Karpas-422 (cell line): ENCODE results near the gene INKA2. TPM values are rescaled to one million over a fixed set of nuclear protein-coding genes. Genes with fewer than 3 reads are reported as not detected.

Source experiments
- DNase-seq: peaks from one replicate; pipeline ENCODE4 v3.0.0-alpha.2; 2015
- H2AFZ ChIP-seq: fragments of 200-600 bp; sonication (generic); 2 replicates; pipeline ENCODE4 v1.6.1; 2014; ENCODE audit warnings: antibody characterized with exemption, low read length, mixed read lengths
- H3K27ac ChIP-seq: fragments of 200-600 bp; sonication (generic); 2 replicates; pipeline ENCODE4 v1.5.1; 2014; ENCODE audit warnings: mild to moderate bottlenecking, low read length, moderate library complexity
- H3K27me3 ChIP-seq: fragments of 200-600 bp; sonication (generic); 2 replicates; pipeline ENCODE4 v1.6.1; 2014; ENCODE audit warnings: low read length, mixed read lengths
- H3K36me3 ChIP-seq: fragments of 200-600 bp; sonication (generic); 2 replicates; pipeline ENCODE4 v1.6.1; 2014; ENCODE audit warnings: low read length, mixed read lengths; ENCODE audit not compliant: insufficient read depth
- H3K4me1 ChIP-seq: fragments of 200-600 bp; sonication (generic); 2 replicates; pipeline ENCODE4 v1.6.1; 2014; ENCODE audit warnings: mild to moderate bottlenecking, low read length, mixed read lengths
- H3K4me2 ChIP-seq: fragments of 200-600 bp; sonication (generic); 2 replicates; pipeline ENCODE4 v1.6.1; 2014; ENCODE audit warnings: low read length, low read depth, mild to moderate bottlenecking; ENCODE audit not compliant: poor library complexity, severe bottlenecking
- H3K4me3 ChIP-seq: fragments of 200-600 bp; sonication (generic); 2 replicates; pipeline ENCODE4 v1.5.1; 2014; ENCODE audit warnings: mild to moderate bottlenecking, antibody characterized with exemption, low read length, mixed read lengths
- H3K79me2 ChIP-seq: fragments of 200-600 bp; sonication (generic); 2 replicates; pipeline ENCODE4 v1.6.1; 2014; ENCODE audit warnings: mild to moderate bottlenecking, low read length, mixed read lengths
- H3K9ac ChIP-seq: fragments of 200-600 bp; sonication (generic); 2 replicates; pipeline ENCODE4 v1.6.0; 2014; ENCODE audit warnings: low read length
- H3K9me2 ChIP-seq: fragments of 200-600 bp; sonication (generic), shearing (Covaris generic); replicated peaks from 2 replicates; pipeline ENCODE4 v1.6.0; 2014; ENCODE audit warnings: mild to moderate bottlenecking, low read length, moderate library complexity; ENCODE audit not compliant: insufficient read depth
- H3K9me3 ChIP-seq: fragments of 300-700, 200-600 bp; sonication (generic); 2 replicates; pipeline ENCODE4 v1.6.1; 2014; ENCODE audit warnings: low read length, mixed read lengths
- H4K20me1 ChIP-seq: fragments of 200-600 bp; sonication (generic); 2 replicates; pipeline ENCODE4 v1.6.1; 2014; ENCODE audit warnings: mild to moderate bottlenecking, antibody characterized with exemption, low read length, low read depth; ENCODE audit not compliant: insufficient read depth
- total RNA-seq: library from RNA; depleted of rRNA; stranded (reverse); fragments of >200 nt; shearing (Covaris generic); gene quantifications from 2 replicates; pipeline ENCODE4 v1.2.3, GENCODE V29; 2014; ENCODE audit warnings: low replicate concordance

Gene INKA2
- total RNA-seq, 1 experiment from 2014 or later: 1.1 TPM

DNA sequence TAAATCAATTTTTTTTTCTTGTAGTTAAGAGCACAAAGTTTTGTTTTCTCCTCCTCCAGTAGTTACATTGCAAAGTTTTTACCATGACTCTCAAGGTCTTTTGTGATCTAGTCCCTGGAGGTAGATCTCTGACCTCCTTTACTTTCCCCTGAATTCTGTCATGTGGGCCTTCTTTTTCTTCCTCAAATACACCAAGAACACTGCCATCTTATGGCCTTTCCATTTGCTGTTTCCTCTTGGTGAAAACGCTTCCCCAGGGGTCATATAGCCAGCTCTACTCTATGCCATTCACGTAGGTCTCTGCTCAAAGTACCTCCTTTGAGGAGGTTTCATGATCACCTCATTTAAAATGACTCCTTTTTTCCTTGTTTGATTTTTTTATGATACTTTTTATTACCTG, 19.2 kb upstream of the INKA2 start:
- no peaks in the 10 kb centered on the region for H3K27me3 ChIP-seq
- H3K9ac ChIP-seq: no peak overlapping the region
- no peaks in the 10 kb centered on the region for H4K20me1 ChIP-seq
- no peaks in the 10 kb centered on the region for H3K9me3 ChIP-seq
- peaks cover 38% of the 10 kb centered on the region; the same call in 1 of the 2 replicates for H3K36me3 ChIP-seq
- no peak overlapping the region for H3K4me2 ChIP-seq
- H3K9me2 ChIP-seq: no peaks in the 10 kb centered on the region
- no peak overlapping the region for H3K4me3 ChIP-seq
- H2AFZ ChIP-seq: no peak overlapping the region
- no peak overlapping the region for H3K27ac ChIP-seq
- peaks cover 26% of the 10 kb centered on the region for H3K4me1 ChIP-seq
- H3K79me2 ChIP-seq: peaks cover 55% of the 10 kb centered on the region
- DNase-seq: no peak

GRCh38 chr1:111756124-111756513, 16.9 kb upstream of the INKA2 start:
- Histone ChIP-seq H3K4me1 (peaks cover 33% of the 10 kb centered on the region), H3K4me2 (peak overlapping the region; percentile 75), H3K9ac (peak overlapping the region; percentile 92), H2AFZ (no peak overlapping the region), H3K27ac (peak overlapping the region; percentile 67; the same call in 1 of the 2 replicates), H3K79me2 (peaks cover 55% of the 10 kb centered on the region), H3K36me3 (peaks cover 19% of the 10 kb centered on the region; the same call in 1 of the 2 replicates), H3K27me3 (no peaks in the 10 kb centered on the region), H3K9me3 (no peaks in the 10 kb centered on the region), H3K9me2 (no peaks in the 10 kb centered on the region), H3K4me3 (peak overlapping the region; percentile 83), H4K20me1 (no peaks in the 10 kb centered on the region)
- peak; percentile 58 for DNase-seq

DNA sequence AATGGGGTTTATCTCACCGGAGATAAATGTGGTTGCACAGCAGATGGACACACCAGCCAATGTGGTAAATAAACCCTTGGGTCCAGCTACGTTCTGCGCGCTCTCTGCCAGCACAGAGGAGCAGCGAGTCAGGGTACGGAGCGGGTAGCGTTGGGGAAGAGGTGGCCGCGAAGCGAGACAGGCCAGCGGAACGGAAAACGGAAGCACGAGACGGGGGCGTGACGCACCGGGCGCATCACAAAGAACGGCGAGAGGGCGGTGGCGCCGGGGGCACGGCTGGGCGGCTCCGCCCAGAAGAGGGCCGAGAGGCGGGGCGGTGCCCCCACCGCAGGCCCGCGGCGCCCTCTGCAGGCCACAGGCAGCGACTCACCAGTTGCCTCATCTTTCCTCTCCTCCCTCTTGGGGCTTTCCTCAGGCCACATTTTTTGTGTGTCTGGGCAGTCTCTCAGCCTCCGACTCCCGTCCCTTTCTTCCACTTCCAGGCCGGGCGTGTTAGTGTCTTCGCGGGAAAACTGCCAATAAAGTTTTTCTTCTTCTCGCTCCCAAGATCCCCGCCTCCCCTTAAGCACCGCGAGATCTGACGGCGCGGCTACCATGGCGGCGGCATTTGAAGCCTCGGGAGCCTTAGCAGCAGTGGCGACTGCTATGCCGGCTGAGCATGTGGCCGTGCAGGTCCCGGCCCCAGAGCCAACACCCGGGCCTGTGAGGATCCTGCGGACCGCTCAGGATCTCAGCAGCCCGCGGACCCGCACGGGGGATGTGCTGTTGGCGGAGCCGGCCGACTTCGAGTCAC, 16.3 kb upstream of the INKA2 start, which contains the start of gene DDX20:
TSS of gene DDX20 (plus strand) at position 571 of the 793 bp plus-strand sequence. CDS start at position 595, 24 bp downstream.
- no peaks in the 10 kb centered on the region for H4K20me1 ChIP-seq
- H2AFZ ChIP-seq: peak within 1 kb of the TSS; percentile 64
- no peaks in the 10 kb centered on the region for H3K27me3 ChIP-seq
- peak within 1 kb of the TSS; percentile 67 for H3K27ac ChIP-seq
- peak within 1 kb of the TSS; percentile 83 for H3K4me3 ChIP-seq
- no peaks in the 10 kb centered on the region for H3K9me2 ChIP-seq
- peak within 1 kb of the TSS; percentile 75 for H3K4me2 ChIP-seq
- peak; percentile 97 for DNase-seq
- peak within 1 kb of the TSS; percentile 92 for H3K9ac ChIP-seq
- peaks cover 51% of the 10 kb centered on the region for H3K79me2 ChIP-seq
- no peaks in the 10 kb centered on the region for H3K9me3 ChIP-seq
- H3K4me1 ChIP-seq: peaks cover 33% of the 10 kb centered on the region
- peaks cover 14% of the 10 kb centered on the region; the same call in 1 of the 2 replicates for H3K36me3 ChIP-seq

DNA sequence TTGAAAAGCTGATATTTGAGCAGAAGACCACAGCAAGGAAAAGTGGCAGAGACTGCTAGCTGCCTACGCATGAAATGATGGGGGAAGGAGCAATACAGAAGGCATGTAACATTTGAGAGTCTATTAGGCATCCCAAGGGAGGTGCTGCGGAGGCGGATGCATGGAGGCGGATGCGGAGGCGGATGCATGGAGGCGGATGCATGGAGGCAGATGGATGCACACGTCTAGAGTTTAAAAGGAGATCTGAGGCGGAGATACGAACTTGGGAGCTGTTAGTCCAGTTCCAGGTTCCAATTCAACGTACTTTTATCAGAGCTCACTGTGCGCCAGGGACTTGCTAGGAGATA, 15.8 kb upstream of the INKA2 start:
- no peaks in the 10 kb centered on the region for H3K9me3 ChIP-seq
- peaks cover 49% of the 10 kb centered on the region for H3K79me2 ChIP-seq
- peak overlapping the region; percentile 75 for H3K4me2 ChIP-seq
- H2AFZ ChIP-seq: peak overlapping the region; percentile 64
- no peaks in the 10 kb centered on the region for H3K27me3 ChIP-seq
- peak overlapping the region; percentile 83 for H3K4me3 ChIP-seq
- H3K4me1 ChIP-seq: peaks cover 33% of the 10 kb centered on the region
- peak overlapping the region; percentile 92 for H3K9ac ChIP-seq
- peak overlapping the region; percentile 67 for H3K27ac ChIP-seq
- DNase-seq: peak; percentile 91
- no peaks in the 10 kb centered on the region for H4K20me1 ChIP-seq
- H3K36me3 ChIP-seq: peaks cover 11% of the 10 kb centered on the region; the same call in 1 of the 2 replicates
- H3K9me2 ChIP-seq: no peaks in the 10 kb centered on the region

GRCh38 chr1:111751906-111752575, 12.8 kb upstream of the INKA2 start:
- peaks cover 21% of the 10 kb centered on the region for H3K4me1 ChIP-seq
- no peaks in the 10 kb centered on the region for H3K36me3 ChIP-seq
- no peak overlapping the region for H3K4me3 ChIP-seq
- no peak for DNase-seq
- no peak overlapping the region for H3K4me2 ChIP-seq
- no peaks in the 10 kb centered on the region for H4K20me1 ChIP-seq
- H3K79me2 ChIP-seq: peaks cover 24% of the 10 kb centered on the region
- H3K27me3 ChIP-seq: no peaks in the 10 kb centered on the region
- H2AFZ ChIP-seq: no peak overlapping the region
- no peak overlapping the region for H3K9ac ChIP-seq
- no peaks in the 10 kb centered on the region for H3K9me3 ChIP-seq
- H3K27ac ChIP-seq: no peak overlapping the region
- no peaks in the 10 kb centered on the region for H3K9me2 ChIP-seq

GRCh38 chr1:111750856-111751255, 11.7 kb upstream of the INKA2 start:
- Histone ChIP-seq H3K27ac (no peak overlapping the region), H3K27me3 (no peaks in the 10 kb centered on the region), H4K20me1 (no peaks in the 10 kb centered on the region), H3K4me3 (no peak overlapping the region), H3K36me3 (no peaks in the 10 kb centered on the region), H2AFZ (no peak overlapping the region), H3K9me2 (no peaks in the 10 kb centered on the region), H3K9ac (no peak overlapping the region), H3K4me2 (no peak overlapping the region), H3K79me2 (peaks cover 12% of the 10 kb centered on the region), H3K9me3 (no peaks in the 10 kb centered on the region), H3K4me1 (peaks cover 16% of the 10 kb centered on the region)
- DNase-seq: no peak

GRCh38 chr1:111749628-111750027, 10.4 kb upstream of the INKA2 start:
- no peaks in the 10 kb centered on the region for H3K9me3 ChIP-seq
- no peak for DNase-seq
- H4K20me1 ChIP-seq: no peaks in the 10 kb centered on the region
- H3K36me3 ChIP-seq: no peaks in the 10 kb centered on the region
- no peaks in the 10 kb centered on the region for H3K27me3 ChIP-seq
- H2AFZ ChIP-seq: no peak overlapping the region
- H3K79me2 ChIP-seq: peaks cover 2% of the 10 kb centered on the region
- no peak overlapping the region for H3K4me3 ChIP-seq
- H3K4me1 ChIP-seq: peaks cover 14% of the 10 kb centered on the region
- H3K27ac ChIP-seq: no peak overlapping the region
- no peak overlapping the region for H3K4me2 ChIP-seq
- no peaks in the 10 kb centered on the region for H3K9me2 ChIP-seq
- no peak overlapping the region for H3K9ac ChIP-seq

GRCh38 chr1:111747947-111748346, 8.8 kb upstream of the INKA2 start:
- Histone ChIP-seq H4K20me1 (no peaks in the 10 kb centered on the region), H3K9ac (no peak overlapping the region), H3K4me2 (no peak overlapping the region), H3K27ac (no peak overlapping the region), H3K9me2 (no peaks in the 10 kb centered on the region), H3K36me3 (no peaks in the 10 kb centered on the region), H3K4me3 (no peak overlapping the region), H3K79me2 (no peaks in the 10 kb centered on the region), H3K9me3 (no peaks in the 10 kb centered on the region), H3K27me3 (no peaks in the 10 kb centered on the region), H3K4me1 (peaks cover 7% of the 10 kb centered on the region), H2AFZ (no peak overlapping the region)
- DNase-seq: no peak
